Stimulated activated CD8-positive, alpha-beta memory T cell treated with anti-CD3 and anti-CD28 coated beads, Interleukin-7, amount 100 ng/mL, for 24 hours (primary cell): ENCODE measurements around the gene CLEC9A.
"Not testable (repeated sequence)": the region's sequence is repeated elsewhere in the genome, so short reads cannot be mapped to it uniquely, and the experiment has no call there.

ENCODE experiments used
- DNase-seq: peaks from one replicate; pipeline ENCODE4 v3.0.0-alpha.2; 2020; ENCODE audit warnings: low read depth

CLEC9A gene

DNA sequence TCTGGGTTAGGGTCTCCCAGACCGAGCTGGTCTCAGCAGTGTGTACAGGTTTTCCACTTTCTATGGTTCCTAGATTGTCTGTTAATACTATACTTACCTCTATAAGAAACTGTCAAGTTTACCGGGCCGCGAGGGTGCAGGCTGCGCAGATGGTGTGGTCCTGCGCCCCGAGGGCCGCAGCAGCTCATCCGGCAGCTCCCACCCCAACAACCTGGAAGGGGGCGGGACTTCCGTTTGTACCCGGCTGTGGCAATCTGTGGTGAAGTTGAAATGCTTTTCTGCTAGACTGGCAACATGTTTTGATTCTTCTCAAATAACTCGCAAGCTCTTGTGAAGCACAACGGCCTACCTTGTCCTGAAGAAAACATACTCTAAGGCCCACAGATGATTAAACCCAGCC lies at the start of gene CLEC9A:
TSS of gene CLEC9A (plus strand) at position 237 of the 400 bp plus-strand sequence. CDS start 22,006 bp downstream, outside the sequence.
- DNase-seq = no peak

DNA sequence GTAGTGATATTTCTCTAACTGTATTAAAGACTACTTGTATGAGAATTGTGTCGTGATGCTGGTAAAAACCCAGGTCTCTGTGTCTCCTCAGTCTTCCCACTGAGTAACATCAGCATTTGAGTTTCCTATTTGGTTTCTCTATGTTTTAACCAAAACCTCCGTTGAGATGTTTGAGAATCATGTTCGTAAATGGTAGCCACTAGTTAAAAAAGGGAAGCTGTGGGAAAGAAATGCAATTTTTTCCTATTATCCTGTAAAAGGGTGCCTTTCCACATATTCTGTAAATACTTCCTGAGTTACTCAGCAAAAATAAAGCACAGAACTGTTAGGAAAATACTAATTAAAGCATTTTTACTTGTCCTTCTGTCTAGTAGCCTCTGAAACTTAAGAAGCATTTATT lies 38.6 kb upstream of the CLEC9A start:
- DNase-seq = no peak

DNA sequence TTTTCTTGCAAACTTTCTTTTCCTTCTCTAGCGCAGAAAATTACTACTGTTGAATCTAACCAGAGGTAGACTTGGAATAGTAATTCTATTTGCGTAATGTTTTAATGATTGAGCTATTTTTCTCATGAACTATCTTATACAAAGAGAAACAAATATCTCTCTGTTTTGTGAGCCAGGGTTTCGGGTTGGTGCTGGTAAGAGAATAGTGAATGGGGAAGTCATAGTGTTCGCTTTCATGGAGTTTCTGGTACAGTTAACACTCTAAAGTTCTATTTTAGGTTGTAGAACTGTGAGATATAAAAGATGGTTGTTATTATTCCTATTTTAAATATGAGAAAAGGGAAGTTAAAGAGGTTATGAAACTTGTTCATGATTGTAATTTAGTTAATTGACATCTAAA lies 38.2 kb upstream of the CLEC9A start:
- no peak for DNase-seq

DNA sequence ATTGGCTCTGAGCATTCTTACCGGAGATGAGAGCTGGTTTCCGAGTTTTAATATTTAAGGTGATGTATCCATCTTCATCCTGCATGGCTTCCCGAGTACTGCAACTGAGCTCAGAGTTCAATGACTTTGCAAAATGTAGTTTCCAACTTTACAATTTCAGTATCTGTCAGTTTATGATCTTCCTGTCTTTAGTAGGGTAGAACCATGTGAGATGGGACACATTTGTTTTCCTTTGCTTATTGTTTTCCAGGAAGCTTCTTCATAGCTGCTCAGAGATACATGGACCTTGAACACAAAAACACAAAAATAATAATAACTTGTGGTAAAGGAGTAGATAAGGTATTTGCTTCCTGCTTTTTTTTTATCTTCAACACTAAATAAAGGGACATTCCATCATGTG lies 31.5 kb upstream of the CLEC9A start, which contains the start of gene CLEC1B:
TSS of gene CLEC1B (minus strand) at position 106 of the 400 bp plus-strand sequence. CDS start at position 85, 21 bp downstream.
- no peak for DNase-seq

DNA sequence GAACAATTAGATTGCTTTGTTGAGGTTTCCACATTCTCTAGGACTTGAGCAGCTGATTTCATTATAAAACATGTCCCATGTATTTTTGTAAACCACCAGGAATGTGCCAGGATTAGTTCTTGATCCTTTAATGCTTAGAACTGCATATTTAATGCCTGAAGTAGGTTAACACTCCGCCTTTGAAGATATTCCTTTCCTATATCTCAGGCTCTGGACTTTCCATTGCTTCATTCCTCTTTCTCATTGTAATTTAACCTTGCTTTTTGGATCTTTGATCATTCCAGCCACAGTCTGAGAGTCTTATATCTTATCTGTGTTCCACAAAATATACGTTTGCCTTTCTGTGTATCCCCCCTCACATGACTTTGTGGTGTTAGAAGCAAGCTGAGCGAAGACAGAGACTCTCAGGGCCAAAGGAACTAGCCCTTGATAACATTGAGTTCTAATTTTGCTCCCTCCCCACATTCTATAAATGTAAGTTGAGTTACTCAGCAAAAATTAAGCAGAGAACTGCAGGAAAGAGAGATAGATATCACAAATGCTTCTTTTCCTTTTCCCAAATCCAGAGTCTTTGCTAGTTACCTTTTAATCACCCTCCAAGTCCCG lies 29.2 kb upstream of the CLEC9A start:
- no peak for DNase-seq

DNA sequence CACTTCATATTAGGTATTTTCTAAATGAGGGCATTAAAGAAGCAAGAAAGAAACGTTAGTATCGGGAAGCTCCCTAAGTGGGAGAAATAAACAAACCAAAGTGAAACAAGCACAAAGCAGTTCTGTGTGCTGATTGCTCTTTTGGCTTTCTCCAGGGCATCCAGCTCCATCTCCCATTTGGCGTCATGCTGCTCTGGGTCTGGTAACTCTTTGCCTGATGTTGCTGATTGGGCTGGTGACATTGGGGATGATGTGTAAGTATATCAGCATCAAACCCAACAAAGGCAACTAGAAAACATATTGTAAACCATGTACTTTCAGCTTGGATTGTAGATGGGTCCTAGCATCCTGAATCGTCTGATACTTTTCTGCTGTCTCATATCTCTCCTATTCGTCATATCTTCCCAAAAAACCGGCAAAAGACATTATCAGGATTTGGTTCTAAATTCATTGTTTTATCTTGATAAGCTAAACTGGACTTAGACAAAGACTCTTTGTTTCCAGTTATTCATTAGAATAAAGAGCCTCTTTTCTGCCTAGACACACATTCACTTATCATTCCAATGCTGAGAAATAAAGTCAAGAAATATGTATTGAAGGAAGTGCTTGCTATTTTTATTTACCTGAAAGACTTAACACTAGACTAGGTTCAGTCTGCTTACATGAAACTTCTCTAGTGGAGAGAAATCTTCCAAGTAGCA lies 17.7 kb upstream of the CLEC9A start:
- DNase-seq = no peak

DNA sequence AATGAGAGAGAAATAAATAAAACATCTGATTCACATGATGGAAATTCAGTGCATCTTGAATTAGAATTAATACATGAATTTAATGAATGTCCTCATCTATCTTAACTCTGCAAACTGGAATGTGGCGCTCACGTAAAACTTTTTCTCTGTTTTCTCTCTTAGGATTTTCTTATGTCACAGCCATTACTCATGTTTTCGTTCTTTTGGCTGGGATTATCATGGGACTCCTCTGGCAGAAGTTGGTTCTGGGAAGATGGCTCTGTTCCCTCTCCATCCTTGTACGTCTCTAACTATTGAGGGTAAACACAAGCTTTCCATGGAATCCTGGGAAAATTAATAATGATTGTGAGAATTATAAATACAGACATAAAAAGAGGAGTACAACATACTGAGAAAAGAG lies 15.0 kb upstream of the CLEC9A start:
- no peak for DNase-seq

DNA sequence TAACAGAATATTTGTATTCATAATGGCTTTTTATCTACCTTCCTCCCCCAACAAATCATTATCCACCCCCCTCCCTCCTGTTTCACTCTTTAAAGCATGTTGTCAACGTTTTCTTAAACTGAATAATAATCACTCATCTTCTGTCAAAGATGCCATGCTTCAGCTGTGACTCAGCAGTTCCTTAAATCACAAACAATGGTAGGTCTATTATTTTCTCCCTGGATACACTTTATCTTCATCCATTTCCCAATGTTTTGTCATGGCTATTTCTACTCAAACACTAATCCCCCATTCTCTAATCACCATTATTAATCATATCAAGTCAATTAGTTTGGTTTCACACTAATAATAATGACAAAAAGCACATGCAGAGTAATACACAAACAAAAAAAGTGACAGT lies 13.6 kb upstream of the CLEC9A start:
- DNase-seq = no peak

DNA sequence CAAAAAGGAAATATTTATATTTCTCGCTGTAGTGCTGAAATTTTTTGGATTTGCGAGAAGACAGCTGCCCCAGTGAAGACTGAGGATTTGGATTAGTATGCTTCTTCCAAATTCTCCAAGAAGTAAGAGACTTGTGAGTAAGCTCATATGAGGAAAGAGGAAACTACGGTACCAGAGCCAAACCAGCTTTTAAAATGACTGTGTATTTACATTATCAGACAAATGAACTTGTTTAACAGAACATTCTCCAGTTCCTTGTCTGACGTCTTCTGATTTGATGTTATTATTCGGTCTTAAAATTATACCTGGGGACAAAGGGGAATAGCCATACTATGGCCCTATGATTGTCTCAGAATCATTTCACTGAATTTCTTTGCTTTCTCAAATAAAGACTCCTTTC lies 12.1 kb upstream of the CLEC9A start:
- no peak for DNase-seq

DNA sequence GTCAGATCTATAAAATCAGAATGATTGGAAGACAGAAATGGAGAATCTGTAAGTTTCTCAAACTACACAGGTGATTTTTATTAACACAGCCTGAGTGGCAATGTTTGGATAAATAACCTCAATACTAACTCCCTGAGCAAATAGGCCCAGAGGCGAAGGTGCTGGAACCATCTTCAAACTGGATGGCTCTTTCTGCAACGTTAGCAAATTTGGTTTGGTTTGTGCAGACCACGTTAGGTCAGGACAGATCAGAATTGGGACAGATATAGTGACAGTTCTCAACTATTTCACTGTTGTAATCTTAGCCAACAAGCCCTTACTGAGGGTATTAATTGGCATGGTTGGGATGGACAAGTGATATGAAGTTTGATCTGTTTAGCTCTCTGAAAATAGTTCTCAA lies 9.1 kb upstream of the CLEC9A start:
- no peak for DNase-seq

DNA sequence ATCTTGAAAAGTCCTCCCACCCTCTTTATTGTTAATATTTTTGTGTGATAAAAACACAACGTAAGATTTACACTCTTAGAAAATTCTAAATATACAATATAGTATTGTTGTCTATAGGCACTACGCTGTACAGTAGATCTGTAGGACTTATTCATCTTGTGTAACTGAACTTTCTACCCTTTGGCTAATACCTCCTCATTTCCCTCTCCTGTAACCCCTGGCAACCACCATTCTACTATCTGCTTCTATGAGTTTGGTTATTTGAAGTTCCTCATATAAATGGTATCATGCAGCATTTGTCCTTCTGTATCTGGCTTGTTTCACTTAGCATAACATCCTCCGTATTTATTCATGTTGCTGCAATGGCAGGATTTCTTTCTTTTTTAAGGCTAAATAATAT lies 5.2 kb upstream of the CLEC9A start:
- no peak for DNase-seq

DNA sequence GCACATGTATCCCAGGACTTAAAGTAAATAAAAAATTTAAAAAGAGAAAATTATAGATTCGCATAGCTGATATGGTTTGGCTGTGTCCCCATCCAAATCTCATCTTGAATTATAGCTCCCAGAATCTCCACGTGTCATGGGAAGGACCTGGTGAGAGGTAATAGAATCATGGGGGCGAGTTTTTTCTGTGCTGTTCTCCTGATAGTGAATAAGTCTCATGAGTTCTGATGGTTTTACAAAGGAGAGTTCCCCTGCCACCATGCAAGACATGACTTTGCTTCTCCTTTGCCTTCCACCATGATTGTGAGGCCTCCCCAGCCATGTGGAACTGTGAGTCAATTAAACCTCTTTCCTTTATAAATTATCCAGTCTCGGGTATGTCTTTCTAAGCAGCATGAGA lies 3.8 kb upstream of the CLEC9A start:
- not testable (repeated sequence) for DNase-seq

DNA sequence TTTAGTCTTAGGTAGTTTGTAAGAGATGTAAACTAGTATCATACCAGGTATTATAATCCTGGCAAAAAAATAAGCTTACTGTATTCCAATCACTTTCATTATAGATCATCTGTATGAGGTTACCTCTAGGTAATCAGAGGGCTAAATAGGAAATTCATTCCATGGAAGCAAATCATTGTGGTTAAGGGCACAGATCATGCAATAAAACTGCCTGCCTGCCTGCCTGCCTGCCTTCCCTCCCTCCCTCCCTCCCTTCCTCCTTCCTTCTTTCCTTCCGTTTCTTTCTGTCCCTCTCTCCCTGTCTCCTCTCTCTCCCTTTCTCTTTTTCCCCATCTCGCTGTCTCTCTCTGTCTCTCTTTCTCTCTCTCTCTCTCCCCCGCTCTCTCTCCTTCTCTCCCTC lies 3.2 kb upstream of the CLEC9A start:
- no peak for DNase-seq

DNA sequence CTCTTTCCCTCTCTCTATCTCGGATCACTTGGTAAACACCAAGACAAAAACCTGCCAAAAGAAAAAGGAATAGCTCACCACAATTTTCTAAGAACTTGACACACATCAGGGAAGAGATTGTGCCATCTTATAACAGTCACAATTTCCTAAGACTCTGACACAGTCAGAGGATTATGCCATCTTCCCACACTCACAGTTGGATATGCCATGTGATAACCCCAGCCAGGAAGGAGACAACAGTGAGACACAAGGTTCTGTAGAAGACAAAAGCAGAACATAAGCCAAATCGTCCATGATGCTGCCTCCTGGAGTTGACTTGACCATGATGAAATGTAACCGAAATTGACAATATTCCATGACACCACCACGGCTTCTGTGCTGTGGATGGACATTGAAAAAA lies 2.8 kb upstream of the CLEC9A start:
- no peak for DNase-seq

DNA sequence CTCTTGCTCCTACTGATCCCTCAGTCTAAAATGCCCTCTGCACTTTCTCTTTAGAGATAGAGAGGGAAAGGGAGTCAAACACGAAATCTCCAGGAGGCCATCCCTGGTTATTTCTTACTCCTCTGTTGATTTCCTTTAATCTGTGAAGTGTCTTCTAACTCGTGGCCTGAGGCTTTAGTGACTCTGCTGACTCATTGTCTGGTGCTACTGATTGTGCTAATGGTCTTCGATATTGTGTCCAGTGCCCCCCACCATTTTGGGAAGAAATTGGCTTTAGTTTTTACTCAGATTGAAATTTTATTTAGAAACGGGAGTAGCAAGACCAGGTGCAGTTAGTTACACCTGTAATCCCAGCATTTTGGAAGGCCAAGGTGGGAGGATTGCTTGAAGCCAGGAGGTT lies 839 bp downstream of the CLEC9A start:
- DNase-seq = no peak

DNA sequence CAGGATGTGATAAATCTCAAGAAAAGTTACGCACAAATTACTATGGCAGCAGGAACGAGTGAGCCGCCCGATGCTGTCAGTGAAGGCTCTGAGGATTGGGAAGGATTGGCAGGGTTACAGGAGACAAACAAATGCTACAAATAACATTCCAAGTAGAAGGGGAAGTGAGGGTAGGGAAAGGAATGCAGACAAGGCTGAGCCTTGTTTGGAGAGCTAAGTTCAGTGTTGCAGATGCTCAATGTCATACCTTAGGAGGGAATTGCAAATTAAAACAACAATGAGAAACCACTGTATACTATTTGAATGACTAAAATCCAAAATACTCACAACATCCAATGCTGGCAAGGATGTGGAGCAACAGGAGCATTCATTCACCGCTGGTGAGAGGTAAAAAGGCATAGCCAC lies 1.3 kb downstream of the CLEC9A start:
- no peak for DNase-seq

DNA sequence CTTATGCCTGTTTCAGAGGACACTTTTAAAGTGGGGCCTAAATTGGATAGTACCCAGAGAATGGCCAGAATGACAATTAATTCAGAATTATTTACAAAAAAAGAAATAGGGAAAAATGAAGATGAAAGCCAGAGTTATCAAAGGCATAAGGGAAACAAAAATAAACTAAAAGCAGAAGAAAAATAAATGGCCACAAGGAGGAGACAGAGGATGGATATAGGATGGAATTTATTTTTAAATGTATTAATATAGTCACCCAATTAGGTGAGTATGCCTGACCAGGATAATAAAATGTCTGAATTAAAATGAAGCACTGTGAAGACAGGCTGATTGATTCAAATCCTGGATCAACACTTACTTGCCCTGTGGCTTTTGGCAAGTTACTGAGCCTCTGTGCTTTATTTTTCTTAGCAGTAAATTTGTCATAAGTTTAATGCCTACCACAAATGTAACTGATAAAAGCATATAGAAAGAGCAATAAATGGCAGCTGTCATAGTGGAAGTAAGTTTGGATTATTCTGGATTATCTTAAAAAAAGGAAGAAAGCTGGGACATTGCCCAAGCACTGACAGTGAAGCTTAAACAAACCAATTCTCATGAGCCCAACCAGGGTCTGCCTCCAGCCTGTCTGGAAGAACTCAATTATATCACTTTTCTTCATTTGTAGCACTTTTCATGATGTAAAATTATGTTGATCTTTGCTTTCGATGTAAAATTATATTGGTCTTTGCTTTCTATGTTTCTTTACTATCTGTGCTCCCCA lies 3.5 kb downstream of the CLEC9A start:
- DNase-seq = no peak

DNA sequence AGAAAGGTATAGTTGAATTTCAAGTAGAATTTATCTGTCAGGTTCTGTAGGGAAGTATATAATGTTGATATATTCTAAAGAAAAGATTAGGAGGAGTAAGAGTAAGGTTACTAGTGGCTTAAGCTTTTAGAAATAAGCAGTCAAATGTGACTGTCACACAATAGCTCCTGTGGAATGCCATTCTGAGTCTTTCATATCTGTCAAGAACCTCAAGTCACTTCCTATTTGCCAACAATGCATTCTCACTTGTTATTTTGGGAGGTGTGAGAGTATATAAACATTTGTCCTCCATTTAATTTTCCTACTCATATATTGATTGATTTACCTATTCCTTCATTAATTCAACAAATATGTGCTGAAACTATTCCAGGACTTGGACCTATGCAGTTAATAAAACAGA lies 11.7 kb downstream of the CLEC9A start:
- DNase-seq = no peak

DNA sequence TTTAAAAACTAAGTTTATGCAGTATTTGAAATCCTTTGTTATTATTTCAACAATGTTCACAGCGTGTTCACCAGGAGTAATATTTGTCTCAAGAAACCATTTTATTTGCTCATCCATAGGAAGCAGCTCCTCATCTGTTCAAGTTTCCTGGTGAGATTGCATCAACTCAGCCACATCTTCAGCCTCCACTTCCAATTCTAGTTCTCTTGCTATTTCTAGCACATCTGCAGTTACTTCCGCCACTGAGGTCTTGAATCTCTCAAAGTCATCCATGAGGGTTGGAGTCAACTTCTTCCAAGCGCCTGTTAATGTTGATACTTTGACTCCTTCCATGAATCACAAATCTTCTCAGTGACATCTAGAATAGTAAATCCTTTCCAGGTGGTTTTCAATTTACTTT lies 18.0 kb downstream of the CLEC9A start:
- no peak for DNase-seq

DNA sequence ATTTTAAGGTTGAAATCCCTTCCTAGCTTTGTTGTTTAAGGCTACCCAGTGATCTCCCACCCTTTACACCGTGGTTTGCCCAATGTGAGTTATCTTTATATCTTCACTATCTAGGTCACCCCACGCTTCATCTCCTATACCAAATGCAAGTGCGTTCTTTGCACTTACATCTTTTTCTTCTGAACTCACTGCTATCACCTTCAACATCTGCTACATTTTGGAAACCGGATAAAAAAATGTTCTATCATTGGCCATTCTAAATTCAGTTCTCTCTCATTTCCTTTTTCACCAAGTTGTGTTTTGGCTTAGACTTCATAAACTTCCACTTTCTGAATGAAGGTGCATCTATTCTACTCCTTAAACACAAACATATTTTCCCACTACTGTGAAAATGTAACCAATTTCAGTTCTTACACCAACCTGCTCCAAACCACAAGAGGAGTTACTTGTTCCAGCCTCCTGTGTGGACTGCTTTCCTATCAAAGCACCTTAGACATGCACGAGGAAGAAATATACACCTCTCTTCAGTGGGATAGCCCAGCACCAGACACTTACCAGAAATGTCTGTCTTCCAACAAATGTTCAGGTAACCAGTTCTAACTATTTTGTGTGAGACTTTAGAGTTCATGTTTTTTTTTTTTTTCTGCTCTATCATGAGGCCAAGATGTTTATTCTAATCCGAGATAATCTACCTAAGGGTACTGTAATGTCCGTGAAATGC lies 21.9 kb downstream of the CLEC9A start:
- no peak for DNase-seq

DNA sequence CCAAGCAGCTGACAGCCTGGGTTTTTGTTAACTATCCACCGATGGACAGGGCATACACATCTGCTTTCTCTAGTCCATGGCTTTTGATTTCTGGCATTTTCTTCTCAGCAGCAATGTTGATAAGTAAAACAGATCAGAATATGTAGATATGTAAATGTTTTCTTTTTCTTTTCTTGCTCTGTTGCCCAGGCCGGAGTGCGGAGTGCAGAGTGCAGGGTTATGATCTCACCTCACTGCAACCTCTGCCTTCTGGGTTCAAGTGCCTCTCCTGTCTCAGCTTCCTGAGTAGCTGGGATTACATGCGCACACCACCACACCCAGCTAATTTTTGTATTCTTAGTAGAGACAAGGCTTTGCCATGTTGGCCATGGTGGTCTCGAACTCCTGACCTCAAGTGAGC lies 27.9 kb downstream of the CLEC9A start:
- no peak for DNase-seq

DNA sequence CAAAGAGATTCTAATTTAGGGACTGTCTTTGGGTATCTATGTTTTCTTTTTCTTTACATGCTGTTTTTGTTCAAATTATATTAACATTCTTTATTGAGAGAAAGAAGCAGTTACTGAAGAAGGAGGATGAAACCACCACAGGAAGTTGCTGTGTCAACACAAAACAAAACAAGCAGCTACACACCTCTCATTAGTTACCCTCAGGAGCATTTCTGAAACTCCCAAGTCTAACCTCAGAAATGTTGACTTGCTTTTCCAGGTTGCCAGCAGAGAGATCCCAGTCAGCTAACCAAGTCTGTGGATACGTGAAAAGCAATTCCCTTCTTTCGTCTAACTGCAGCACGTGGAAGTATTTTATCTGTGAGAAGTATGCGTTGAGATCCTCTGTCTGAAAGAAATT lies 34.8 kb downstream of the CLEC9A start:
- no peak for DNase-seq

DNA sequence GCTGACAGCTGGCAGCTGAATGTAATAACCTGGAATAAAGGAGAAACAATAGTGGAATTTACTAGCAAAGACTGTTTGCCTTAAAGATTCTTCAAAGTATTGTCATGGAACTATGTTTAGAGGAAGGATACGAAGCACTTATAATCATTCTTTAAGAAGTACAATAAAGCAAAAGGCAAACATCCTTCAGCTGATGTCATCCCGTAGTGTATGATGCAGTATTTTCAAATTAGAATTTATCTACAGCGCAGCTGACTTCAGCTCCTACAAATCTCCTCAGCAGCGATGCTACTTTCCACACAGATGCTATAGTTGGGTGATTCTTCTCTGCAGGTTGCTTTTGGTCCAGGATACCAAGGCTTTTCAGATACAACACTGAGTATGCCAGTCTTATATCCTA lies 36.8 kb downstream of the CLEC9A start:
- no peak for DNase-seq
